ENCODE data around the gene ASAP2. TPM values are rescaled to one million over a fixed set of nuclear protein-coding genes. Genes with fewer than 3 reads are reported as not detected.
A peak's percentile ranks its signal among the peaks of the same experiment; 100 is the strongest.

The ASAP2 gene
- total RNA-seq, 2 donors from 2014 or later: 58.1 to 61.7 TPM

- no peak for TF ChIP-seq CTCF (IDR thresholded peaks at IDR 0.05)
- Histone ChIP-seq H3K4me1 (peaks cover 4% of the 10 kb centered on the region), H3K9ac (ENCODE audit: low read depth in 2 of 2, low read length in 2 of 2) (no peak overlapping the region), H3K36me3 (no peaks in the 10 kb centered on the region), H3K27me3 (no peaks in the 10 kb centered on the region), H3K9me3 (no peaks in the 10 kb centered on the region), H3K27ac (no peak overlapping the region), H3K4me3 (no peak overlapping the region)
- intact Hi-C loops (cut with DNase I): no loop called here
- DNase-seq: no peak
Observed at GRCh38 chr2:9418746-9419145, 212.1 kb downstream of the ASAP2 start.

- TF ChIP-seq CTCF (IDR thresholded peaks at IDR 0.05): no peak
- H3K36me3 ChIP-seq: no peaks in the 10 kb centered on the region
- no peaks in the 10 kb centered on the region for H3K9me3 ChIP-seq
- no peak overlapping the region for H3K9ac ChIP-seq (ENCODE audit: low read depth in 2 of 2, low read length in 2 of 2)
- peaks cover 4% of the 10 kb centered on the region for H3K4me1 ChIP-seq
- DNase-seq: no peak
- H3K27ac ChIP-seq: no peak overlapping the region
- H3K27me3 ChIP-seq: no peaks in the 10 kb centered on the region
- intact Hi-C loops (cut with DNase I): no loop called here
- H3K4me3 ChIP-seq: no peak overlapping the region
Observed at GRCh38 chr2:9419541-9419940, 212.9 kb downstream of the ASAP2 start.

- no peaks in the 10 kb centered on the region for H3K9me3 ChIP-seq
- no peaks in the 10 kb centered on the region for H3K36me3 ChIP-seq
- no peak overlapping the region for H3K4me3 ChIP-seq
- peaks cover 4% of the 10 kb centered on the region for H3K4me1 ChIP-seq
- intact Hi-C loops (cut with DNase I): no loop called here
- DNase-seq: no peak
- no peak overlapping the region for H3K27ac ChIP-seq
- no peak overlapping the region for H3K9ac ChIP-seq (ENCODE audit: low read depth in 2 of 2, low read length in 2 of 2)
- no peaks in the 10 kb centered on the region for H3K27me3 ChIP-seq
- no peak for TF ChIP-seq CTCF (IDR thresholded peaks at IDR 0.05)
Observed at GRCh38 chr2:9420495-9420894, 213.9 kb downstream of the ASAP2 start.

- Histone ChIP-seq H3K9me3 (no peaks in the 10 kb centered on the region), H3K27ac (peak overlapping the region; percentile 87), H3K9ac (ENCODE audit: low read depth in 2 of 2, low read length in 2 of 2) (peak overlapping the region; percentile 80 to 96), H3K4me1 (peaks cover 4% of the 10 kb centered on the region), H3K27me3 (no peaks in the 10 kb centered on the region), H3K36me3 (no peaks in the 10 kb centered on the region), H3K4me3 (peak overlapping the region; percentile 91)
- intact Hi-C loops (cut with DNase I): no loop called here
- peak; percentile 70 for DNase-seq
- TF ChIP-seq CTCF (IDR thresholded peaks at IDR 0.05): no peak
Observed at GRCh38 chr2:9422321-9423099, 215.9 kb downstream of the ASAP2 start.

- no peak for TF ChIP-seq CTCF (IDR thresholded peaks at IDR 0.05)
- DNase-seq: peak; percentile 96
- Histone ChIP-seq H3K27ac (peak within 1 kb of the TSS; percentile 87), H3K9me3 (no peaks in the 10 kb centered on the region), H3K9ac (ENCODE audit: low read depth in 2 of 2, low read length in 2 of 2) (peak within 1 kb of the TSS; percentile 80 to 96), H3K27me3 (no peaks in the 10 kb centered on the region), H3K4me3 (peak within 1 kb of the TSS; percentile 91), H3K4me1 (peaks cover 4% of the 10 kb centered on the region), H3K36me3 (no peaks in the 10 kb centered on the region)
- intact Hi-C loops (cut with DNase I): no loop called here
Observed at GRCh38 chr2:9423100-9423921, 216.7 kb downstream of the ASAP2 start, which contains the start of the genes CPSF3 and ITGB1BP1. CPSF3 (plus strand) TSS chr2:9423654; CDS start chr2:9423774, 120 bp downstream. ITGB1BP1 (minus strand) TSS chr2:9423528; CDS start chr2:9418697, 4,831 bp downstream.

Measured in colonic mucosa (tissue), 4 donors.